HL-60 (cell line): ENCODE measurements around the gene ADSL.

Experiments
- DNase-seq, 2 experiments: peaks; one replicate each; pipeline ENCODE4 v3.0.0-alpha.2; 2010 to 2020; ENCODE audit warnings: low read depth in 1 of 2, low spot score in 1 of 2
- H3K27ac ChIP-seq: fragments of 250-450 bp; sonication (Bioruptor Pico); replicated peaks from 2 replicates; pipeline ENCODE4 v1.5.1; 2020; ENCODE audit warnings: mild to moderate bottlenecking, moderate library complexity
- H3K27me3 ChIP-seq: fragments of 250-450 bp; sonication (Bioruptor Pico); 2 replicates; pipeline ENCODE4 v1.5.1; 2021; ENCODE audit warnings: mild to moderate bottlenecking, moderate library complexity; ENCODE audit not compliant: insufficient read depth, poor library complexity, severe bottlenecking
- H3K4me3 ChIP-seq: replicated peaks from 2 replicates; pipeline ENCODE4 v1.5.1; 2011; ENCODE audit warnings: mild to moderate bottlenecking, control low read depth, low read length; ENCODE audit not compliant: insufficient read depth
- GABPA ChIP-seq: IDR thresholded peaks from 2 replicates; pipeline ENCODE4 v1.6.1; 2012; ENCODE audit warnings: low read depth
- POLR2AphosphoS5 ChIP-seq: IDR thresholded peaks from 2 replicates; pipeline ENCODE4 v1.6.1; 2012; ENCODE audit warnings: low read depth
- REST ChIP-seq: IDR thresholded peaks from 2 replicates; pipeline ENCODE4 v1.6.1; 2012; ENCODE audit warnings: low read depth; ENCODE audit not compliant: insufficient replicate concordance
- SPI1 ChIP-seq: IDR thresholded peaks from 2 replicates; pipeline ENCODE4 v1.6.1; 2012; ENCODE audit warnings: low read depth, mild to moderate bottlenecking, borderline replicate concordance
- TF ChIP-seq, protein P1 (sequence below): IDR thresholded peaks from one replicate; pipeline ENCODE4 v1.5.1; 2011; ENCODE audit warnings: low read length, control low read depth, inconsistent platforms; ENCODE audit not compliant: insufficient read depth

The ADSL gene

DNA sequence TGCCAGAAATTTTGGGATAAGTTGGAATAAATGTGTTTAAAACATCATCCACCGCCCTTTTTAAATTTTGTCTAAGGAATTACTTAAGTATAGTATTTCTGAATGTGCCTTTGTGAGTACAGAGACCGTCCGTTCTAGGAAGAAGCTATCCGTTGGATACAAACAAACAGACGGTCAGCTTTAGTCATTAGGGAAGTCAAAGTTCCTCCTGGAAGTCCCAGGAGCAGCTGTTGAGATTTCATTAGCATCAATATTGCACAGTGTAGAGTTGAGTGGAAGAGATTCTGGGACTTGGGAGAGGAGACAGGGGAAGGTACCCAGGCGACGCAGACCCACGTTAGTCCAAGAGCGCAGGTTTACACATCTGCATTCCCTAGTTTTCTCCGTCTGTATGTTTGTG is 15.7 kb upstream of the ADSL start:
- DNase-seq = no peak
- Histone ChIP-seq H3K27ac (no peak overlapping the region), H3K27me3 (no peaks in the 10 kb centered on the region), H3K4me3 (no peak overlapping the region)
- TF ChIP-seq, protein P1, sequence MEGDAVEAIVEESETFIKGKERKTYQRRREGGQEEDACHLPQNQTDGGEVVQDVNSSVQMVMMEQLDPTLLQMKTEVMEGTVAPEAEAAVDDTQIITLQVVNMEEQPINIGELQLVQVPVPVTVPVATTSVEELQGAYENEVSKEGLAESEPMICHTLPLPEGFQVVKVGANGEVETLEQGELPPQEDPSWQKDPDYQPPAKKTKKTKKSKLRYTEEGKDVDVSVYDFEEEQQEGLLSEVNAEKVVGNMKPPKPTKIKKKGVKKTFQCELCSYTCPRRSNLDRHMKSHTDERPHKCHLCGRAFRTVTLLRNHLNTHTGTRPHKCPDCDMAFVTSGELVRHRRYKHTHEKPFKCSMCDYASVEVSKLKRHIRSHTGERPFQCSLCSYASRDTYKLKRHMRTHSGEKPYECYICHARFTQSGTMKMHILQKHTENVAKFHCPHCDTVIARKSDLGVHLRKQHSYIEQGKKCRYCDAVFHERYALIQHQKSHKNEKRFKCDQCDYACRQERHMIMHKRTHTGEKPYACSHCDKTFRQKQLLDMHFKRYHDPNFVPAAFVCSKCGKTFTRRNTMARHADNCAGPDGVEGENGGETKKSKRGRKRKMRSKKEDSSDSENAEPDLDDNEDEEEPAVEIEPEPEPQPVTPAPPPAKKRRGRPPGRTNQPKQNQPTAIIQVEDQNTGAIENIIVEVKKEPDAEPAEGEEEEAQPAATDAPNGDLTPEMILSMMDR = no peak
- no peak for TF ChIP-seq REST
- TF ChIP-seq GABPA = no peak
- no peak for TF ChIP-seq SPI1
- no peak for TF ChIP-seq POLR2AphosphoS5

- no peaks in the 10 kb centered on the region for H3K27me3 ChIP-seq
- no peak overlapping the region for H3K27ac ChIP-seq
- no peak for DNase-seq
- TF ChIP-seq, protein P1 = no peak
- no peak for TF ChIP-seq POLR2AphosphoS5
- no peak overlapping the region for H3K4me3 ChIP-seq
Measured at GRCh38 chr22:40331706-40332105, 14.6 kb upstream of the ADSL start.

DNA sequence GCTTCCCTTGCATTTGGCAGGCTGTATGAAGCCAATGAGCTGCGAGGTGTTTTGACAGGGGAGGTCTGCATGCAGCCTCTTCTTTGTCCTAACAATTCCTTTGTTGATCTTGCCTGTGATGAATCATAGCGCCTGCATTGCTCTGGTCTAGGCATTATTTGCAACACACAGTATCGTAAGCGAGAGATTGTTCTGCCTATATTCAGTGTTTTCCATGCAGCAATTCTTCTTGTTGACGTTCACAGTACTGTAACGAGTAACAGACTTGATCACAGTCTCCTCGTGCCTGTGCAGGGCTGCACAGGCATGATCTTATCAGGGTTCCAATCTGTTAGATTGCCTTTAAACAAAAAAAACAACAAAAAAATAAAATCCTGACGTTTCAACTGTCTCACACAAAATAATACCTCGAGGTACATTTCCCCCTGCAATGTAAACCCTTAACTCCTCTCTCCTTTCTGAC is 13.9 kb upstream of the ADSL start:
- Histone ChIP-seq H3K27me3 (no peaks in the 10 kb centered on the region), H3K27ac (no peak overlapping the region), H3K4me3 (no peak overlapping the region)
- DNase-seq = no peak
- no peak for TF ChIP-seq SPI1
- TF ChIP-seq POLR2AphosphoS5 = no peak
- TF ChIP-seq, protein P1 = no peak
- TF ChIP-seq REST = no peak
- no peak for TF ChIP-seq GABPA

GRCh38 chr22:40334060-40334459 is 12.2 kb upstream of the ADSL start:
- DNase-seq = no peak
- H3K4me3 ChIP-seq = no peak overlapping the region
- TF ChIP-seq REST = no peak
- TF ChIP-seq SPI1 = no peak
- no peak for TF ChIP-seq POLR2AphosphoS5
- TF ChIP-seq GABPA = no peak
- TF ChIP-seq, protein P1 = no peak
- no peaks in the 10 kb centered on the region for H3K27me3 ChIP-seq
- no peak overlapping the region for H3K27ac ChIP-seq
